Epithelial cell of esophagus (primary cell): ENCODE results near the gene RPS6KA2.

ENCODE experiments used
- DNase-seq: peaks from one replicate; pipeline ENCODE4 v3.0.0; 2010; ENCODE audit warnings: low read depth
- H3K4me3 ChIP-seq: 2 replicates; pipeline ENCODE4 v1.5.1; 2011; ENCODE audit warnings: mild to moderate bottlenecking, low read length, control low read depth
- CTCF ChIP-seq: IDR thresholded peaks from 2 replicates; pipeline ENCODE4 v1.5.1; 2011; ENCODE audit warnings: low read depth, mild to moderate bottlenecking, low read length, control low read depth, inconsistent platforms; ENCODE audit not compliant: insufficient read depth; ENCODE audit errors: missing control alignments

Gene RPS6KA2

GRCh38 chr6:166559662-166560061 is 67.4 kb downstream of the RPS6KA2 start:
- TF ChIP-seq CTCF = no peak
- no peak overlapping the region for H3K4me3 ChIP-seq
- DNase-seq = no peak

- no peak overlapping the region for H3K4me3 ChIP-seq
- TF ChIP-seq CTCF = no peak
- DNase-seq = peak; percentile 96
These were observed 67.8 kb downstream of the RPS6KA2 start for GRCh38 chr6:166559211-166559610.

- TF ChIP-seq CTCF = no peak
These were observed 68.7 kb downstream of the RPS6KA2 start for GRCh38 chr6:166558156-166559005.

GRCh38 chr6:166556863-166557322 is 70.2 kb downstream of the RPS6KA2 start:
- peak overlapping the region; percentile 3 for H3K4me3 ChIP-seq
- no peak for TF ChIP-seq CTCF
- peak; percentile 99 for DNase-seq

More at GRCh38 chr6:166558156-166559005, 68.7 kb downstream of the RPS6KA2 start:
- DNase-seq = no peak
- no peak overlapping the region for H3K4me3 ChIP-seq

- H3K4me3 ChIP-seq = no peak overlapping the region
- no peak for DNase-seq
- no peak for TF ChIP-seq CTCF
These were observed 70.7 kb downstream of the RPS6KA2 start for GRCh38 chr6:166556336-166556735.

GRCh38 chr6:166555086-166555485 is 72.0 kb downstream of the RPS6KA2 start:
- no peak overlapping the region for H3K4me3 ChIP-seq
- no peak for DNase-seq
- no peak for TF ChIP-seq CTCF

- no peak for DNase-seq
- H3K4me3 ChIP-seq = no peak overlapping the region
- TF ChIP-seq CTCF = no peak
These were observed 72.7 kb downstream of the RPS6KA2 start for GRCh38 chr6:166554316-166554715.
